Stimulated activated CD4-positive, alpha-beta T cell treated with anti-CD3 and anti-CD28 coated beads, Interleukin-12 subunit alpha, Interleukin-12 subunit beta, amount 100 ng/mL, for 24 hours (primary cell): ENCODE data around the gene PRPF18.

Experiments used
- DNase-seq, 2 experiments: peaks; one replicate each; pipeline ENCODE4 v3.0.0-alpha.2; 2020; ENCODE audit warnings: low read depth in 2 of 2

The PRPF18 gene

GRCh38 chr10:13604357-13605040 is 17.7 kb downstream of the PRPF18 start:
- no peak for DNase-seq

DNA sequence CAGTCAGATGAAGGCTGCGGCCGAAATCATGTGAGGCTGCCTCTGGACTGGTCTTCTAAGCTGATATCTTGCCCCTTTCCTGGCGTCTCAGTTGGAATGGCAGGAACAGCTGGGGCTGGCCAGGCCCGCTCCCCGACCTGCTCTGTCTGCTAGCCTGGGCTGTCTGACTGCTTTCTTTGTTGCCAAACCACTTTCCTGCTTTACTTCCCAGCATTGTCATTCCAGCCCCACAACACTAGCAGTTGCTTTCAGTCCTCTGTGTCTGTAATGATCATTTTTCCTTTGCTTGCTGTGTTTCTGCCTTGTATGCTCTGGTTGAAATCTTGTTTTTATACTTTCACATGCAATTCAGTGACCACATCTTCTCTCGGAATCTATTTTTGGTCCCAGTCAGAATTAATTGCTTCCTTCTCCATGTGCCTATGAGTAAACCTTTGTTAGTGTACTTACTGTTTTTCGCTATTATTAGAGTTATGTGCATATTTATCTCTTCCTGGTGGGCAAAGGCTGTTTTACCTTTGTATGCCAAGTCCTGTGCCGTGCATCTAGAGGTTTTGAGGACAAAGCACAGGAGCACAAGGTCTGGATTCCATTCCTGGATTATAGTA is 21.6 kb downstream of the PRPF18 start:
- no peak for DNase-seq

DNA sequence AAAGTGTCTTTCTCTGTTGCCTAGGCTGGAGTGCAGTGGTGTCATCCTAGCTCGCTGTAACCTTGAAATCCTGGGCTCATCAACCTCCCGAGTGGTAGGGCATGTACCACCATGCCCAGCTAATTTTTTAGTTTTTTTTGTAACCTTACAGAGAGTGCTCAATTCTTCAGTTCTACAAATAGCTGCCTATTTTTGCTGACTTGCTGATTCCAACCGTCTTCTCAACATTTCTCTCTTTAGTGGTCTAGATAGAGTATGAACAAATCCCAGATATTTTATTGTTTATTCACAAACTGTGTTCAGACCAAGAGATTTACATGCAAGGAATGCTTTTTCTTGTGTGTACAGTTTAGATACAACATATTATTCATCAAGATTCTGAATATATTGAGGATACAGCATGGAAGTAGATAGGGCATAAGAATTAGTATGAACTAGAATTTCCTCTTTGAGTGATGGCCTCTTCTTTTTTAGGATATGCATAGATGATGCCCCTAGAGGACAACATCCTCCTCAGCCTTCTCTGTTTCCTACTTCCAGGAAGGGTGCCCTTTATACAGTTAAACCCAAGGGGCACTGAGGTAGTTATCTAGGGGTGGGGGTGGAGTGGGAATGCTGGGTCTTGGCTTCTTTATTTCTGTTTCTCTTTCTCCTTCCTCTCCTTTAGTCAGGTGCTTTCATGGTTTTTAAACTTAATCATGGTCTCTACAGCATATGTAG is 26.0 kb downstream of the PRPF18 start:
- no peak for DNase-seq

DNA sequence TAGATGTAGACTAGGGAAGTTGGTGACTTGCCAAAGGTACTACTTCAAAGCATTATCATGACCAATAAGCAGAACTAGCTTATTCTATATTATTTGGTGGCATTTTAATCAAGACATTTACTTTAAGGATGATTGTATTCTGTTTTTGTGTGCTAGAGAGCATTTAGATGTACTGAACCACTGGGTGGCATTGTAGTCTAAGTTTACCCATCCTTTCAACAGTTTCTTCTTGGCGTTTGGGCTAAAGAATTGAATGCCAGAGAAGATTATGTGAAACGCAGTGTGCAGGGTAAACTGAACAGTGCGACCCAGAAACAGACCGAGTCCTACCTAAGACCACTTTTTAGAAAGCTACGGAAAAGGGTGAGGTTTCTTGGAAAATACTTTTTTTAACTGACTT is 26.8 kb downstream of the PRPF18 start:
- DNase-seq = no peak

- DNase-seq = no peak
Observed at GRCh38 chr10:13614530-13615332, 28.0 kb downstream of the PRPF18 start.

DNA sequence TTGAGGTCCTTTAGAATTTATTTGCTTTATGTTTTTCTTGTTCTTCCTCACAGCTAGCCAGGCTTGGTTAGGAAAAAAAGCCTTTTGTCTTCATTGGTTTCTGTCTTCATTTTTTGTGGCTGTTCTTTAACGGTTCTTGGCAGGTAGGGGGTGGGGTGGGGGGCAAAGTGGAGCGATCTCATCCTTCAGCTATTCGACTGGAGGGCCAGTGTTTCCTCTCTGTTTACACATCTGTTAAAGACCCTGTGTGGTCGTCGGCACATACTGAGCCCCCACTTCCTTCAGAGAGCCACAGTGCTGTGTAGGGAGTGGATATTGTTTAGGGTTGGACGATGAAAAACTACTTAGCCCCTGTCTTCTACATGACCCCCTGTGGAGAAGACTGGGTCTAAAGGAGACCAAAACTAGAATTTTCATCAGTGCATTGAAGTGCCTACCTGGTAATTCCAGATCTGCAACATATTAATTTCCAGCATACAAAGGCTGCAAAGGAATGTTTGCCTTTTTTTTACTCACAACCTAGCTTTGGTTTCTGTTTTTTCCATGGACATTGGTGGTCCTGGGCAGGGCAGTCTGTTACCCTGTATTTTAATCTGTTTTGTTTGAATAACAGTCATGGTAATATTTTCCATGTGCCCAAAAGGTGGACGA is 29.0 kb downstream of the PRPF18 start:
- no peak for DNase-seq

DNA sequence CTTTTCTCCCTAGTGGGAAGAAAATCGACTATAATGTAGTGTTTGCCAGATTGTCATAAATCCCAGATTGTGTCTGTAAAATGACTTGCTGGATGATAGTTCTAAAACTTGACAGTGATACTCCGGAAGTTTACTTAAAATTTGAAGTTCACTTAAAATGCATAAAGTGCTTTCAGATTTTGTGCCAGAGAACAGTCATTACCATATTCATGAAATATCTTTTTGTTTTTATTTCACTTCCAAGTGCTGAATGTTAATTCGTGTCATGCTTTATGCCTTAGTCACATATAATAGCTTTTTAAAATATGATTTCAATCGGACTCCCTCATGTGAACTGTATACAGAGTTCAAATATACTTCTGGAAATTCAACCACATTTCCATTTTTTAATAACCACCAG is 30.4 kb downstream of the PRPF18 start:
- no peak for DNase-seq

DNA sequence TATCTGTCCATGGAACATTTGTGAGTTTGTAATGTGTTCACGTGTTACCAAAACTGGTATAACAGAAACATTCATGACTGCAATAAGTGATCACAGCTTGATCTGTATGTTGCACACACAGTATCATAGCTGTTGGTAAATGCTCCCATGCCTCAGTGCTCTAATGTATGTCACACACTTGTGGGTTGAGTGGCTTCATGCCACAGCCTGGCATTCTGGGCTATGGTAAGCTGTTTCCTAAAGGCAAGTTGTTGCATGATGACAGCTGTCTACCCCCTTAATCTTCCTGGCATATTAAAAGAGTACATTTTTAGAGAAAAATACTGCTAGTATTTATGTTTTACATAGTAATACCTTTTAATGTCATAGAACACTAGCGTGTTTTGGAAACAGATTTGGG is 35.2 kb downstream of the PRPF18 start:
- DNase-seq = no peak

DNA sequence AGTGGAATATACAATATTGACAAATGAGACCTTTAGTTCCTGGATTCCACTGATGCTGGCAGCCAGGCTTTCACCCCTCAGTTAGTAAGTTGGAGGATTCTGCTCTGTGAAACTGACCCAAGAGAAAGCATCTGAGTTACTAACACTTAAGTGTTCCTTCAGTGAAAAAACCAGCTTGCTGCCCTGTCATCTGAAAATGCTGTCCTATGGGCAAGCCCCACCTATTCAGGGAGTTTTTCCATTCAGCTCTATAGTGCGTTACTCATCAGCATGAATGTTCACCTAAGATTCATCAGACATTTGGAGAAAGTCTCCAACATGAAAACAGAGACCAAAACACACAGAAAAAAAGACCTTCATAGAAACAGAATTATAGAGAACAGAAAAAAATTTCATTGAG is 37.9 kb downstream of the PRPF18 start:
- no peak for DNase-seq

GRCh38 chr10:13627459-13628310 is 40.9 kb downstream of the PRPF18 start:
- DNase-seq = no peak

DNA sequence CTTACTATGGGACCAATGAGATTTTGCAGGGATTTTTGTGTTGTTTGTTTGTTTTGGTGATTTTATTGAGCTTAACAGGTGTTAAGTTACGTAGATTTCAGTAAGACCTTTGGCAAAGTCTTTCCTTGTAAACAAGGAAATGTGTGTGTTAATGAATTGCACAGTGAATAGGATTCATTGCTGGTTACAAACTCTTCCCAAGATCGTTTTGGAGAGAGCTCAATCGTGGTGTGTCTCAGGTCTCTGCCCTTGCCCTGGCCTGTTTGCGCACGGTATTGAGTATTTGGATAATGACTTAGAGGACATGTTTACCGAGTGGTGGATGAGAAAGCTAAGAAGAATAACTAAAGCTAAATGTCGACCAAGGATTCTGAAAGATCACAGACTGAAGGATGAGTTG is 41.9 kb downstream of the PRPF18 start:
- no peak for DNase-seq

DNA sequence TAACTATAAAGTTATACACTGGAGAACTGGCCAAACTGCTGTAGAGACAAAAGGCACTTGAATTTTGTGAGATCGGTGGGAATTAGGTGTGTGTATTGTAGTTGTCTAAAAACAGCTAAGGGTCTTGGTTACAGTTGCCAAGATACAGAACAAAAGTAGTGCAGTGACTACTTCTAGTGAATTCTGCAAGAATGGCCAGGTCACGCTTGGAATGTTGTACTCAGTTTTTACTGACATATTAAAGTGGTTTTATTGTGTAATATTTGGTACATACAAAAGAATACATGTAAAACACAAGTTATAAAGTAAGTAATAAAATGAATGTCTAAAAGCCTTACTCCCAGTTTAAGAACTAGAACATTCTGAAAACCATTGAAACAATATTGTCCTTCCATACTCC is 42.4 kb downstream of the PRPF18 start:
- no peak for DNase-seq

- DNase-seq = no peak
Observed at GRCh38 chr10:13630231-13630630, 43.5 kb downstream of the PRPF18 start.

GRCh38 chr10:13631594-13631993 is 44.8 kb downstream of the PRPF18 start:
- DNase-seq = no peak

DNA sequence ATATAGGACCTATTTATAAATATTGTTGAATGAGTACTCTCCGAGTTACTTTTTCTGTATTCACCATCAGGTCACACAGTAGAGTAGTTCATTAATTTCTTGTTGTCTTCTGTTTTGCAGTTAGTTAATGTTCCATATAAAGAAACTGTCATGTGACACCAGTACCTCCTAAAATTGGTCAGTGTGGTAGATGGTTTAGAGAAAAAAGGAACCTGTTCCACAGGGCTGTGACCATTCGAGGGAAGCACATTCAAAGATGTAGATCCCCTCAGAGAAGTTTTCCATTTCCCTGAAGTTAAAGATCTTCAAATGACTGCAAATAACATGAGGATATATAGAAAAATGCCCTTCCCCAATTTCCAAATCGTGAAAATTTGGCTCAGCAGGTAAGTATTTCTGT is 45.7 kb downstream of the PRPF18 start:
- no peak for DNase-seq

DNA sequence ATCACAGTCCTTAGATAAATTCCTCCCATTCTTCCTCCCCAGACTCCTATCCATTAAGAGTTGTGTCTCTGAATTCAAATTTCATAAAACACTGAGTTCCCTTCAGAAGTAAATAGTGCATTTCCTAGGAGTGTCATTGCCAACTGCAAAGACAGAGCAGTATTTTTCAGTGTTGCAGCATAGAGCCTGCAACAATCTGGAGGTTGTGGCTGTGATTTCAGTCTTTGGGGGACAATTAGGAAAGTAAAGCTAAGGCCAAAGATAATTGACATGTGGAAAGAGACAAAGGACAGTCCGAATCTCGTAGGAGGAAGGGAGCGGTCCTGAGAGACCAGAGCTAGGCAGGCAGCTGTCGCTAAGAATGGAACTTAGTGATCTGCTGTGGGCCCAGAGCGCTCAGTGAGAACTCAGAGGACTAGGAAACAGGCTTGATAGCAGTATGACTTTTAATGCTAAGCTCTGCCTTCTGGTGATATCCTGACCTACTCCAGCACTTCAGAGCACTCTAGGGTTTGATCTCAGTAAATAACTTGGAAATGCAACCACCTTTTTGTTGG is 46.2 kb downstream of the PRPF18 start:
- no peak for DNase-seq

DNA sequence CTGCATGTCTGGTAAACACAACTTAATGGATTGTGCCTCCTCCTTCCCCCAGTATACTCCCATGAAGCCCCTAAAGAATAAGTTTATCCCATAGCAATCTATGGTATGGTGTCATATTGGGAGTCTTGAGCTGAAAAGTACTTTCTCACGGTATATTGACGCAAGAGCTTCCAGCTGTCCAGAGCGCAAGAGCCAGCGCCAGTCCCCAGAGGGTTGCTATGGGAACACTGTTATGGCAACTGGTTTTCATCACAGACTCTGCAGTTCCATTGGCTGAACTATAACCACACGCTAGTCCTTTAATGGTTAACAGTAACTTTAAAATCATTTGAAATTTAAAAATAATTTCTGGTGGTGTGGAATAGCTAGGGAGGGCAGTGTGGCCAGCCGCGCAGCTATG is 46.9 kb downstream of the PRPF18 start:
- no peak for DNase-seq

GRCh38 chr10:13634207-13634606 is 47.4 kb downstream of the PRPF18 start:
- DNase-seq = no peak

DNA sequence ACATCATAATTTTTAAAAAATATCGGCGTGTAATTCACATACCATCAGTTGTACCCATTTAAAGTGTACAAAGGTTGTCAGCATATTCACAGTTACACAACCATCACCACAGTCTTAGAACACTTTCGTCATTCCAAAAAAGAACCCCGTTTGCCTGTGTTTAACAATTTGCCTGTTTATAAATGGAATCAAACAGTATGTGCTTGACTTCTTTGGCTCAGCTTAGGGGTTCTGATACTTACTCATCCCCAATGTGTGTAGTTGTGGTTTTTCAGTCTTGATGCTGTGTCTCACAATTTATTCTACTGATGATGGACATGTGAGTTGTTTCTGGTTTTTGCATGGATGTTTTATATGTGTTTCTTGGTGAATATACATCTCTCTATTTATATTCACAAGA is 50.0 kb downstream of the PRPF18 start:
- no peak for DNase-seq

DNA sequence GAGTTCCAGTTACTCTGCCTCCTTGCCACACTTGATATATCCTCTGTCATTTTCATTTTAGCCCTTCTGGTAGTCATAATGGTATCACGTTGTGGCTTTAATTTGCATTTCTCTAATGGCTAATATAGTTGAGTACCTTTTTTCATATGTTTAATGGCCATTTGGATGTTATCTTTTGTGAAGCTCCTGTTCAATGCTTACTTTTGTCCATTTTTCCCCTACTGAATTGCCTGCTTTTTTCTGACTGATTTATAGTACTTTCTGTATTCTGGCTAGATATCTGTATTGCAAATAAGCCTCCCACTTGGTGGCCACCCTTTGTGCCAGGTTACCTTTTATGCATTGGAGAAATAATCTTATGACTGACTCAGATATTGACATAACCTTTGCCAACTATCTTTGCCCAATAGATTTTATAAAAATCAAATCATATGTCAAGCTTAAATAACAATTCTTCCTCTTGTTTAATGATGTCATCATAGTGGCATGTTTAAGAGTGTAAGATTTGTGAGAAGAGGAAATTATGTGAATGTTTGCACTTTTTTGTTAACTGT is 50.6 kb downstream of the PRPF18 start:
- no peak for DNase-seq
